HEK293 (cell line): ENCODE measurements around the gene ARL3.

ENCODE experiments used
- CTCF ChIA-PET: fragments of 350-600 bp; formaldehyde crosslinking; extraction: SDS; loops from one replicate; lab custom pipeline; 2021; ENCODE audit warnings: antibody characterized with exemption; lab: Yijun Ruan, JAX
- POLR2A ChIA-PET: fragments of 300-600 bp; formaldehyde crosslinking; extraction: SDS; loops from one replicate; lab custom pipeline; 2020; ENCODE audit warnings: antibody characterized with exemption, inconsistent platforms; lab: Yijun Ruan, JAX
- H3K27ac ChIP-seq: fragments of 200-500 bp; sonication (Bioruptor generic); 2 replicates; pipeline ENCODE4 v1.5.1; 2014; ENCODE audit warnings: low read depth, low read length, control low read depth, inconsistent platforms; ENCODE audit errors: extremely low read depth
- H3K36me3 ChIP-seq, 2 experiments: fragments of 200-500 bp in 1 of 2; sonication (Bioruptor generic) in 1 of 2; 1 replicate in 1 of 2; 2 replicates in 1 of 2; pipeline ENCODE4 v1.5.1; 2014 to 2017; ENCODE audit warnings: inconsistent platforms in 2 of 2, low read length in 2 of 2; ENCODE audit not compliant: control insufficient read depth in 2 of 2, insufficient read depth in 1 of 2
- H3K4me1 ChIP-seq: fragments of 200-500 bp; sonication (Bioruptor generic); 2 replicates; pipeline ENCODE4 v1.5.1; 2014; ENCODE audit warnings: mild to moderate bottlenecking, low read length, inconsistent platforms; ENCODE audit not compliant: control insufficient read depth, insufficient read depth
- H3K4me3 ChIP-seq: 2 replicates; pipeline ENCODE4 v1.5.1; 2011; ENCODE audit warnings: low read depth, mild to moderate bottlenecking, control low read depth, low read length, moderate library complexity
- H3K9me3 ChIP-seq: fragments of 200-500 bp; sonication (Bioruptor generic); 2 replicates; pipeline ENCODE4 v1.5.1; 2014; ENCODE audit warnings: low read depth, low read length, inconsistent platforms; ENCODE audit not compliant: control insufficient read depth, insufficient read depth
- BCL11A ChIP-seq: fragments of 450-650 bp; formaldehyde crosslinking; IDR thresholded peaks from 2 replicates; pipeline ENCODE4 v1.5.1; 2016; ENCODE audit warnings: low read depth, missing biosample characterization, missing genetic modification characterization
- CTCF ChIP-seq: fragments of 450-650 bp; formaldehyde crosslinking; IDR thresholded peaks from 2 replicates; pipeline ENCODE4 v1.5.1; 2016; ENCODE audit warnings: missing biosample characterization, missing genetic modification characterization
- GLI4 ChIP-seq: fragments of 450-650 bp; formaldehyde crosslinking; IDR thresholded peaks from 2 replicates; pipeline ENCODE4 v1.5.1; 2016; ENCODE audit warnings: missing biosample characterization, missing genetic modification characterization
- PATZ1 ChIP-seq: fragments of 450-650 bp; formaldehyde crosslinking; IDR thresholded peaks from 2 replicates; pipeline ENCODE4 v1.5.1; 2016; ENCODE audit warnings: missing biosample characterization, missing genetic modification characterization
- SP2 ChIP-seq: fragments of 450-650 bp; formaldehyde crosslinking; IDR thresholded peaks from 2 replicates; pipeline ENCODE4 v1.5.1; 2016; ENCODE audit warnings: missing biosample characterization, missing genetic modification characterization
- TCF7L2 ChIP-seq: IDR thresholded peaks from 2 replicates; pipeline ENCODE4 v1.6.1; 2011; ENCODE audit warnings: low read depth, mild to moderate bottlenecking, inconsistent platforms, low read length, moderate library complexity, borderline replicate concordance
- ZIC2 ChIP-seq: fragments of 450-650 bp; formaldehyde crosslinking; IDR thresholded peaks from 2 replicates; pipeline ENCODE4 v1.5.1; 2016; ENCODE audit warnings: missing biosample characterization, missing genetic modification characterization
- ZNF114 ChIP-seq: fragments of 450-650 bp; formaldehyde crosslinking; IDR thresholded peaks from 2 replicates; pipeline ENCODE4 v1.5.0; 2017; ENCODE audit warnings: missing biosample characterization, missing genetic modification characterization
- ZNF157 ChIP-seq: fragments of 450-650 bp; formaldehyde crosslinking; IDR thresholded peaks from 2 replicates; pipeline ENCODE4 v1.5.1; 2016; ENCODE audit warnings: missing biosample characterization, missing genetic modification characterization
- ZNF23 ChIP-seq: fragments of 450-650 bp; formaldehyde crosslinking; IDR thresholded peaks from 2 replicates; pipeline ENCODE4 v1.5.1; 2016; ENCODE audit warnings: missing biosample characterization, missing genetic modification characterization, borderline replicate concordance
- ZNF248 ChIP-seq: fragments of 450-650 bp; formaldehyde crosslinking; IDR thresholded peaks from 2 replicates; pipeline ENCODE4 v1.5.1; 2017; ENCODE audit warnings: missing biosample characterization, missing genetic modification characterization
- ZNF302 ChIP-seq: fragments of 450-650 bp; formaldehyde crosslinking; IDR thresholded peaks from 2 replicates; pipeline ENCODE4 v1.5.1; 2016; ENCODE audit warnings: missing biosample characterization, missing genetic modification characterization, low read depth
- ZNF391 ChIP-seq: fragments of 450-650 bp; formaldehyde crosslinking; IDR thresholded peaks from 2 replicates; pipeline ENCODE4 v1.5.1; 2016; ENCODE audit warnings: low read depth, missing biosample characterization, missing genetic modification characterization, borderline replicate concordance
- ZNF433 ChIP-seq: fragments of 450-650 bp; formaldehyde crosslinking; IDR thresholded peaks from 2 replicates; pipeline ENCODE4 v1.5.1; 2016; ENCODE audit warnings: missing biosample characterization, missing genetic modification characterization, low read depth
- ZNF555 ChIP-seq: fragments of 450-650 bp; formaldehyde crosslinking; conservative IDR thresholded peaks from 2 replicates; pipeline ENCODE4 v1.5.1; 2017; ENCODE audit warnings: missing biosample characterization, mild to moderate bottlenecking, missing genetic modification characterization, inconsistent platforms
- ZNF580 ChIP-seq: fragments of 450-650 bp; formaldehyde crosslinking; IDR thresholded peaks from 2 replicates; pipeline ENCODE4 v1.5.1; 2016; ENCODE audit warnings: missing biosample characterization, missing genetic modification characterization
- ZNF610 ChIP-seq: fragments of 450-650 bp; formaldehyde crosslinking; IDR thresholded peaks from 2 replicates; pipeline ENCODE4 v1.5.1; 2016; ENCODE audit warnings: missing biosample characterization, missing genetic modification characterization, borderline replicate concordance
- ZNF645 ChIP-seq: fragments of 450-650 bp; formaldehyde crosslinking; IDR thresholded peaks from 2 replicates; pipeline ENCODE4; 2016; ENCODE audit warnings: missing biosample characterization, missing genetic modification characterization
- ZNF654 ChIP-seq: fragments of 450-650 bp; formaldehyde crosslinking; IDR thresholded peaks from 2 replicates; pipeline ENCODE4 v1.5.1; 2016; ENCODE audit warnings: low read depth, missing biosample characterization, missing genetic modification characterization
- ZNF664 ChIP-seq: fragments of 450-650 bp; formaldehyde crosslinking; IDR thresholded peaks from 2 replicates; pipeline ENCODE4 v1.5.1; 2016; ENCODE audit warnings: missing biosample characterization, missing genetic modification characterization
- ZNF768 ChIP-seq: fragments of 450-650 bp; formaldehyde crosslinking; IDR thresholded peaks from 2 replicates; pipeline ENCODE4 v1.5.1; 2018; ENCODE audit warnings: missing biosample characterization, mild to moderate bottlenecking, missing genetic modification characterization
- ZNF830 ChIP-seq: fragments of 450-650 bp; IDR thresholded peaks from 2 replicates; pipeline ENCODE4 v1.5.0; 2018; ENCODE audit warnings: missing biosample characterization, missing genetic modification characterization, low read depth, mild to moderate bottlenecking, moderate library complexity
- ZSCAN18 ChIP-seq: fragments of 450-650 bp; formaldehyde crosslinking; IDR thresholded peaks from 2 replicates; pipeline ENCODE4 v1.5.1; 2016; ENCODE audit warnings: missing biosample characterization, missing genetic modification characterization

ARL3 gene

DNA sequence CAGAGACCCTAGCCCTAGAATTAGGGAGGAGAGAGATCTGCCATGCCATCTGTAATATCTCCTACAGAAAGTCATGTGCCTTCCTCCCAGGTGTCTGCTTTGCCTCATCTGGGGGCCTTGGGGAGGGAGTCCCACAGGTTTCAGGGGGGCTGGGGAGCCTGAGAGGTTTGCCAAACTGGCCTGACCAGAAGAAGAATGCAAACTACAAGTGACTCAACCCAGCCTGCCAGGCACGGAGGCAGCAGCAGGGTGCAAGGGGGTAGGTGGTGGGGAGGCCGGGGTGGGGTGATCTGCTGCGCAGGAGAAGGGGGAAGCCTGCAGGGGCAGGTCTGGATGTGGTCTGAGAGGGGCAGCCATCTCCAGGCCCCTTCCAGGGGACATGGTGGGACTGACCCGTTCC lies 79.5 kb downstream of the ARL3 start:
- no peaks in the 10 kb centered on the region for H3K9me3 ChIP-seq
- TF ChIP-seq ZNF610 = no peak
- no peak for TF ChIP-seq ZNF768
- TF ChIP-seq ZNF302 = no peak
- no peak for TF ChIP-seq ZSCAN18 (tag by site-specific recombination)
- TF ChIP-seq ZNF114 (tag by site-specific recombination) = no peak
- no peak for TF ChIP-seq TCF7L2
- no peak for TF ChIP-seq ZNF391 (tag by site-specific recombination)
- no peak for TF ChIP-seq ZNF555 (tag by site-specific recombination)
- TF ChIP-seq PATZ1 = no peak
- TF ChIP-seq ZNF23 (tag by site-specific recombination) = no peak
- TF ChIP-seq BCL11A (tag by site-specific recombination) = no peak
- no peak for TF ChIP-seq ZIC2 (tag by site-specific recombination)
- TF ChIP-seq ZNF645 (tag by site-specific recombination) = no peak
- TF ChIP-seq ZNF830 = no peak
- no peak for TF ChIP-seq CTCF (tag by site-specific recombination)
- no peak for TF ChIP-seq ZNF664 (tag by site-specific recombination)
- TF ChIP-seq, all 188 proteins: peak for 0
- Histone ChIP-seq H3K27ac (no peak overlapping the region), H3K36me3 (peaks cover 0 to 17% of the 10 kb centered on the region in 2 experiments; a peak in 1 of 3 replicates), H3K4me3 (no peak overlapping the region), H3K4me1 (no peaks in the 10 kb centered on the region)
- CTCF ChIA-PET = no interaction called here
- POLR2A ChIA-PET = no interaction called here

DNA sequence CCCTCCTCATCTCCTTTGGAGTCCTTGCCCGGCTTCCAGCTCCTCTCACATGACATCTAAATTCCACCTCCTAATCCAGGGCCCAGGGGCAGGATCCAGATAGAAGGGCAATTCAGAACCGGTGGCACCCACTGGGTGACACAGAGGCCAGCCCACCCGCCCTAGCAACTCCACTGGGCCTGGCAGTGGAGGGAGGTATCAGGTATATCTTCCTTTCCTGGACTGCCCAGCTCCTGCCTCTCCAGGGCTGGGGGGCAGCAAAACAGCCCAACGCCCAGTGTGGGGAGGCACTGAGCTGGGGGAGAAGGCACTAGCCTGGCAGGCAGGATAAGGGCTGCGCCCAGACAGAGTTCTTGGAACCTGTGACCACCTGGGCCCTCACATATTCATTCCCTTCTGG lies 80.3 kb downstream of the ARL3 start:
- TF ChIP-seq SP2 = no peak
- TF ChIP-seq ZNF654 (tag by site-specific recombination) = no peak
- TF ChIP-seq ZNF580 (tag by site-specific recombination) = no peak
- no peak for TF ChIP-seq ZNF157 (tag by site-specific recombination)
- no peak for TF ChIP-seq ZNF248
- TF ChIP-seq GLI4 (tag by site-specific recombination) = no peak
- no peak for TF ChIP-seq ZNF433 (tag by site-specific recombination)
- POLR2A ChIA-PET = no interaction called here
- H3K4me1 ChIP-seq = no peaks in the 10 kb centered on the region

More for the DNA sequence above, 80.3 kb downstream of the ARL3 start:
- Histone ChIP-seq H3K4me3 (no peak overlapping the region), H3K27ac (no peak overlapping the region), H3K9me3 (no peaks in the 10 kb centered on the region), H3K36me3 (peaks cover 0 to 17% of the 10 kb centered on the region in 2 experiments; a peak in 1 of 3 replicates)
- CTCF ChIA-PET = no interaction called here
